SK-N-SH treated with all-trans-retinoic acid at 6 μM for 48 hours (cell line): ENCODE measurements around the gene BIRC2.

Experiments
- ATAC-seq: fragments of 200-7000 bp; cut with Tn5 transposase; 3 replicates; pipeline ENCODE4 v1.9.1; 2020; ENCODE audit warnings: mild to moderate bottlenecking, moderate library complexity
- BACH2 ChIP-seq: fragments of 250-450 bp; sonication (Bioruptor Pico); IDR thresholded peaks from 2 replicates; pipeline ENCODE4 v1.9.0; 2021; ENCODE audit warnings: mild to moderate bottlenecking, borderline replicate concordance
- CSDC2 ChIP-seq: fragments of 250-450 bp; sonication (Bioruptor Pico); IDR thresholded peaks from 2 replicates; pipeline ENCODE4 v1.5.0; 2020; ENCODE audit warnings: mild to moderate bottlenecking, moderate library complexity
- GLIS3 ChIP-seq: fragments of 250-450 bp; sonication (Bioruptor Pico); IDR thresholded peaks from 2 replicates; pipeline ENCODE4 v1.5.0; 2020; ENCODE audit warnings: mild to moderate bottlenecking, moderate library complexity
- ISL1 ChIP-seq: fragments of 250-450 bp; sonication (Bioruptor Pico); IDR thresholded peaks from 2 replicates; pipeline ENCODE4 v2.1.2; 2022; ENCODE audit warnings: mild to moderate bottlenecking, moderate library complexity
- OSR1 ChIP-seq: fragments of 250-450 bp; sonication (Bioruptor Pico); IDR thresholded peaks from 2 replicates; pipeline ENCODE4 v1.8.0; 2022; ENCODE audit warnings: moderate library complexity, mild to moderate bottlenecking, inconsistent platforms
- PATZ1 ChIP-seq: fragments of 250-450 bp; sonication (Bioruptor Pico); IDR thresholded peaks from 2 replicates; pipeline ENCODE4 v1.8.0; 2020; ENCODE audit warnings: mild to moderate bottlenecking, moderate library complexity, borderline replicate concordance
- POU6F1 ChIP-seq: fragments of 250-450 bp; sonication (Bioruptor Pico); IDR thresholded peaks from 2 replicates; pipeline ENCODE4 v1.8.0; 2021; ENCODE audit warnings: low read depth, mild to moderate bottlenecking, moderate library complexity, borderline replicate concordance
- PPARA ChIP-seq: fragments of 250-450 bp; sonication (Bioruptor Pico); IDR thresholded peaks from 2 replicates; pipeline ENCODE4 v1.5.0; 2020; ENCODE audit warnings: mild to moderate bottlenecking, borderline replicate concordance
- SNAI2 ChIP-seq: fragments of 250-450 bp; sonication (Bioruptor Pico); IDR thresholded peaks from 2 replicates; pipeline ENCODE4 v1.5.0; 2020; ENCODE audit warnings: mild to moderate bottlenecking, moderate library complexity
- TCF4 ChIP-seq: fragments of 250-450 bp; sonication (Bioruptor Pico); IDR thresholded peaks from 2 replicates; pipeline ENCODE4 v1.8.0; 2021; ENCODE audit warnings: mild to moderate bottlenecking, moderate library complexity, borderline replicate concordance
- TOX ChIP-seq: fragments of 250-450 bp; sonication (Bioruptor Pico); IDR thresholded peaks from 2 replicates; pipeline ENCODE4 v1.8.0; 2021; ENCODE audit warnings: mild to moderate bottlenecking, moderate library complexity, borderline replicate concordance
- ZC3H10 ChIP-seq: fragments of 250-450 bp; sonication (Bioruptor Pico); IDR thresholded peaks from 2 replicates; pipeline ENCODE4 v1.5.1; 2021; ENCODE audit warnings: mild to moderate bottlenecking, moderate library complexity
- ZFP3 ChIP-seq: fragments of 250-450 bp; sonication (Bioruptor Pico); IDR thresholded peaks from 2 replicates; pipeline ENCODE4 v1.5.0; 2020; ENCODE audit warnings: mild to moderate bottlenecking, moderate library complexity
- ZFP30 ChIP-seq: fragments of 450-650 bp; formaldehyde crosslinking; IDR thresholded peaks from 2 replicates; pipeline ENCODE4 v1.5.0; 2022; ENCODE audit warnings: mild to moderate bottlenecking, moderate library complexity
- ZNF70 ChIP-seq: fragments of 450-650 bp; formaldehyde crosslinking; IDR thresholded peaks from 2 replicates; pipeline ENCODE4 v1.5.0; 2020; ENCODE audit warnings: mild to moderate bottlenecking, moderate library complexity
- ZNF8 ChIP-seq: fragments of 450-650 bp; formaldehyde crosslinking; IDR thresholded peaks from 2 replicates; pipeline ENCODE4 v1.5.0; 2020; ENCODE audit warnings: mild to moderate bottlenecking, moderate library complexity
- TF ChIP-seq, protein P1 (sequence below): fragments of 250-450 bp; sonication (Bioruptor Pico); IDR thresholded peaks from 2 replicates; pipeline ENCODE4 v1.5.0; 2020; ENCODE audit warnings: mild to moderate bottlenecking, moderate library complexity
- TF ChIP-seq, protein P2 (sequence below): fragments of 250-450 bp; sonication (Bioruptor Pico); IDR thresholded peaks from 2 replicates; pipeline ENCODE4 v1.5.1; 2020; ENCODE audit warnings: low read depth, mild to moderate bottlenecking, moderate library complexity

BIRC2 gene

GRCh38 chr11:102393272-102393730 lies 46.3 kb downstream of the BIRC2 start:
- no peak for ATAC-seq
- TF ChIP-seq POU6F1 (CRISPR knock-in tag) (no peak), ZFP30 (CRISPR knock-in tag) (no peak), CSDC2 (CRISPR knock-in tag) (no peak), OSR1 (CRISPR knock-in tag) (no peak), GLIS3 (CRISPR knock-in tag) (no peak)
- TF ChIP-seq, protein P1, sequence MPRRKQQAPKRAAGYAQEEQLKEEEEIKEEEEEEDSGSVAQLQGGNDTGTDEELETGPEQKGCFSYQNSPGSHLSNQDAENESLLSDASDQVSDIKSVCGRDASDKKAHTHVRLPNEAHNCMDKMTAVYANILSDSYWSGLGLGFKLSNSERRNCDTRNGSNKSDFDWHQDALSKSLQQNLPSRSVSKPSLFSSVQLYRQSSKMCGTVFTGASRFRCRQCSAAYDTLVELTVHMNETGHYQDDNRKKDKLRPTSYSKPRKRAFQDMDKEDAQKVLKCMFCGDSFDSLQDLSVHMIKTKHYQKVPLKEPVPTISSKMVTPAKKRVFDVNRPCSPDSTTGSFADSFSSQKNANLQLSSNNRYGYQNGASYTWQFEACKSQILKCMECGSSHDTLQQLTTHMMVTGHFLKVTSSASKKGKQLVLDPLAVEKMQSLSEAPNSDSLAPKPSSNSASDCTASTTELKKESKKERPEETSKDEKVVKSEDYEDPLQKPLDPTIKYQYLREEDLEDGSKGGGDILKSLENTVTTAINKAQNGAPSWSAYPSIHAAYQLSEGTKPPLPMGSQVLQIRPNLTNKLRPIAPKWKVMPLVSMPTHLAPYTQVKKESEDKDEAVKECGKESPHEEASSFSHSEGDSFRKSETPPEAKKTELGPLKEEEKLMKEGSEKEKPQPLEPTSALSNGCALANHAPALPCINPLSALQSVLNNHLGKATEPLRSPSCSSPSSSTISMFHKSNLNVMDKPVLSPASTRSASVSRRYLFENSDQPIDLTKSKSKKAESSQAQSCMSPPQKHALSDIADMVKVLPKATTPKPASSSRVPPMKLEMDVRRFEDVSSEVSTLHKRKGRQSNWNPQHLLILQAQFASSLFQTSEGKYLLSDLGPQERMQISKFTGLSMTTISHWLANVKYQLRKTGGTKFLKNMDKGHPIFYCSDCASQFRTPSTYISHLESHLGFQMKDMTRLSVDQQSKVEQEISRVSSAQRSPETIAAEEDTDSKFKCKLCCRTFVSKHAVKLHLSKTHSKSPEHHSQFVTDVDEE (CRISPR knock-in tag): no peak

DNA sequence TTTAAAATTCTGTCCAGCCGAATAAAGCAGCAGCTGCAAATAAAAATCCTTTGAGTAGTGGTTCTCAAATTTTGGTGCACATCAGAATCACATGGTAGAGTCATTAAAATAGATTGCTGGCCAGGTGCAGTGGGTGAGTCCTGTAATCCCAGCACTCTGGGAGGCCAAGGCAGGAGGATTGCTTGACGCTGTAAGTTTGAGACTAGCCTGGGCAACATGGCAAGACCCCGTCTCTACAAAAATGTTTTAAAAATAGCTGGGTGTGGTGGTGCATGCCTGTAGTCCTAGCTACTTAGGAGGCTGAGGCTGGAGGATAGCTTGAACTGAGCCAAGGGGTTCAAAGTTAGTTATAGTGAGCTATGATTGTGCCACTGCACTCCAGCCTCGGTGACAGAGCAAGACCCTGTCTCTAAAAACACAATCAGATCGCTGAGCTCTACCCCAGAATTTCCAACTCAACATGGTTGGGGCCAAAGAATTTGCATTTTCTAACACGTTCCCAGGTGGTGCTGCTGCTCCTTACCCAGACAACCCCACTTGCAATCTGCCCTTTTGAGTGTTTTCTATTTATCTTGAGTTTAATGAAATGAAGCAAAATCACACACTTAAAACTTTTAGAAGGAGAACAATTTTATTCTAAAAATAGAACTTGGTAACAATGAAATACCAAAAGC lies 48.8 kb downstream of the BIRC2 start:
- TF ChIP-seq TCF4 (CRISPR knock-in tag): no peak
- TF ChIP-seq, protein P2, sequence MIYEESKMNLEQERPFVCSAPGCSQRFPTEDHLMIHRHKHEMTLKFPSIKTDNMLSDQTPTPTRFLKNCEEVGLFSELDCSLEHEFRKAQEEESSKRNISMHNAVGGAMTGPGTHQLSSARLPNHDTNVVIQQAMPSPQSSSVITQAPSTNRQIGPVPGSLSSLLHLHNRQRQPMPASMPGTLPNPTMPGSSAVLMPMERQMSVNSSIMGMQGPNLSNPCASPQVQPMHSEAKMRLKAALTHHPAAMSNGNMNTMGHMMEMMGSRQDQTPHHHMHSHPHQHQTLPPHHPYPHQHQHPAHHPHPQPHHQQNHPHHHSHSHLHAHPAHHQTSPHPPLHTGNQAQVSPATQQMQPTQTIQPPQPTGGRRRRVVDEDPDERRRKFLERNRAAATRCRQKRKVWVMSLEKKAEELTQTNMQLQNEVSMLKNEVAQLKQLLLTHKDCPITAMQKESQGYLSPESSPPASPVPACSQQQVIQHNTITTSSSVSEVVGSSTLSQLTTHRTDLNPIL (CRISPR knock-in tag): no peak
- no peak for TF ChIP-seq ZNF70
- no peak for TF ChIP-seq ISL1 (CRISPR knock-in tag)
- no peak for TF ChIP-seq BACH2 (CRISPR knock-in tag)
- no peak for TF ChIP-seq PATZ1
- TF ChIP-seq ZNF8 (CRISPR knock-in tag): no peak
- ATAC-seq: no peak

DNA sequence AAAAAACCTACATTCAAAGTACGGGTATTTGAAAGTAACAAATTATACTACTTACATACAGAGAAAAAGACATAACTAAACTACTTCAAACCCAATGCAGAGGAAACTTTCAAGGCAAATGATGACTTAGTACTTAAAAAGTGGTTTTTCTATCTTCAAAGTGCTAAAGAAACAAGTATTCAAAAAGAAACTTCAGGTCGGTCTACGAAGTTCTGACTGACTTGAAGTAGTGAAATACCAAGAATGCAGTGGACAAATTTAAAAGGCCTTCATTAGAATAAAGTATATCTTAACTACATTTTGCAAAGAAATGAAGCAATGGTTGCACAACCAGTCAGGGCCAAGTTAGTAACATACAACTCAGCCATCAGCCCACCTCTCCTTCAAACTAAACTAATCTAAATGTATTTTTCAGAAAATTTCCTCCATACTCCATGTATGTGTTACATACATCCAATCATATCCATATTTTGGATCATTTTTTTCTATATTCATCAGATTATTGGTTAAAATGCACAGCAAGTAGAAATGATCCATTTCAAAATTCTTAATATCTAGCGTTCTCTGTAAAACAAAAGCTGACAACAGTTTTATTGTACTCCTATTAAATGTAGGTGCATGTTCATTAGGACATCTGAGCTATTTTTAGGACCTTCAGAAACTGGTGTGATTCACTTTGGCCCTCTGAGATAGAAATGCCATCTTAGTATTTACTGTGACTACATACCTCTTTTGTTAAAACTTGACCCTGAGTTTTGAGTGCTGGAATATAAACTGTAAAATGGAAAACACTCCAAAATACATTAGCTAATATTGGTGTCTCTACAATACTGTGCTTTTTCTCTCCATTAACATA lies 49.9 kb downstream of the BIRC2 start:
- TF ChIP-seq ZNF70 (no peak), ZFP30 (CRISPR knock-in tag) (no peak), SNAI2 (CRISPR knock-in tag) (no peak), ISL1 (CRISPR knock-in tag) (no peak), ZNF8 (CRISPR knock-in tag) (no peak), GLIS3 (CRISPR knock-in tag) (no peak), ZFP3 (CRISPR knock-in tag) (no peak), BACH2 (CRISPR knock-in tag) (no peak), OSR1 (CRISPR knock-in tag) (no peak), PPARA (no peak), ZC3H10 (CRISPR knock-in tag) (no peak), TOX (CRISPR knock-in tag) (no peak), TCF4 (CRISPR knock-in tag) (no peak), CSDC2 (CRISPR knock-in tag) (no peak), PATZ1 (no peak)
- TF ChIP-seq, protein P1 (CRISPR knock-in tag): no peak

More for the DNA sequence above, 49.9 kb downstream of the BIRC2 start:
- ATAC-seq: no peak
